GM12873 (cell line): ENCODE measurements around the gene LRGUK.

Experiments
- TF ChIP-seq, protein P1 (sequence below): IDR thresholded peaks from 2 replicates; pipeline ENCODE4 v1.5.1; 2012; ENCODE audit warnings: low read depth, mild to moderate bottlenecking, moderate library complexity, low read length, control low read depth; ENCODE audit not compliant: insufficient read depth; ENCODE audit errors: missing control alignments

Gene LRGUK

GRCh38 chr7:134108802-134109201, 18.3 kb upstream of the LRGUK start:
- TF ChIP-seq, protein P1, sequence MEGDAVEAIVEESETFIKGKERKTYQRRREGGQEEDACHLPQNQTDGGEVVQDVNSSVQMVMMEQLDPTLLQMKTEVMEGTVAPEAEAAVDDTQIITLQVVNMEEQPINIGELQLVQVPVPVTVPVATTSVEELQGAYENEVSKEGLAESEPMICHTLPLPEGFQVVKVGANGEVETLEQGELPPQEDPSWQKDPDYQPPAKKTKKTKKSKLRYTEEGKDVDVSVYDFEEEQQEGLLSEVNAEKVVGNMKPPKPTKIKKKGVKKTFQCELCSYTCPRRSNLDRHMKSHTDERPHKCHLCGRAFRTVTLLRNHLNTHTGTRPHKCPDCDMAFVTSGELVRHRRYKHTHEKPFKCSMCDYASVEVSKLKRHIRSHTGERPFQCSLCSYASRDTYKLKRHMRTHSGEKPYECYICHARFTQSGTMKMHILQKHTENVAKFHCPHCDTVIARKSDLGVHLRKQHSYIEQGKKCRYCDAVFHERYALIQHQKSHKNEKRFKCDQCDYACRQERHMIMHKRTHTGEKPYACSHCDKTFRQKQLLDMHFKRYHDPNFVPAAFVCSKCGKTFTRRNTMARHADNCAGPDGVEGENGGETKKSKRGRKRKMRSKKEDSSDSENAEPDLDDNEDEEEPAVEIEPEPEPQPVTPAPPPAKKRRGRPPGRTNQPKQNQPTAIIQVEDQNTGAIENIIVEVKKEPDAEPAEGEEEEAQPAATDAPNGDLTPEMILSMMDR, result no peak

DNA sequence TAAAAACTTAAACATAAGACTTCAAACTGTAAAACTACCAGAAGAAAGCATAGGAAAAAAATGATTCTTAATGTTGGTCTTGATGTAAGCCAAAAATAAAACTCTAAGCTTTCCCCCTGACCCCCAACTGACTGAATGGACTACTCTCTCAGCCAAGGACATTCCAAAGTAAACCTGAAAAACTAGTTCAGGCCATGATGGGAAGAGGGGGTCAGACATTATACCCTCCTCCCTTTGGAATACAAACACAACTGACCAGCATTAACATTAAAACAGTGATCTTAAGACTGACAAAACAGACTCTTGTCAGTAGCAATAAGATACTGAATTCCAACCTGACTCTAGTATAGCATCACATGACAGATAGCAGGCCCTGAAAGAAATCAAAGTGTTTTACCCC, 13.5 kb upstream of the LRGUK start:
- TF ChIP-seq, protein P1, result no peak

- TF ChIP-seq, protein P1, result no peak
Observed at GRCh38 chr7:134114992-134115391, 12.1 kb upstream of the LRGUK start.

- TF ChIP-seq, protein P1, result no peak
Observed at GRCh38 chr7:134120405-134120804, 6.7 kb upstream of the LRGUK start.

GRCh38 chr7:134121632-134122139, 5.5 kb upstream of the LRGUK start:
- TF ChIP-seq, protein P1, result no peak

DNA sequence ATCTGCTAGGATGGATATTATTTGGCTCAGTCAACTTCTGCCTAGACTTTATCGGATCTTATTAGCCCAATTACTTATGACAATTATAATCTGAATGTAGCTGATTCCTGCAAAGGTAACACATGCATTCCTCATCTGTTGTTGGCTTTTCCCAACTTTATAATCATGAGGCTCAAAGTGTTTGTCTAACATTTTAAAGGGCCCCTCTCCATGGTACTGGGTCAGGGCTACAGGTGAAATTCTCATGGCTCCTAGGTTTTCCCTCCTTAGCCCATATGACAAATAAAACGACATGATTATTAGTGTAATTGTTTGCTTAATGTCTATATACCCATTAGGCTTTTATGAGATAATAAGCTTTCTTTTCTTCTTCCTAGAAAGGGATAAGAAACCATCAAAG, 4.2 kb upstream of the LRGUK start:
- TF ChIP-seq, protein P1, result no peak

DNA sequence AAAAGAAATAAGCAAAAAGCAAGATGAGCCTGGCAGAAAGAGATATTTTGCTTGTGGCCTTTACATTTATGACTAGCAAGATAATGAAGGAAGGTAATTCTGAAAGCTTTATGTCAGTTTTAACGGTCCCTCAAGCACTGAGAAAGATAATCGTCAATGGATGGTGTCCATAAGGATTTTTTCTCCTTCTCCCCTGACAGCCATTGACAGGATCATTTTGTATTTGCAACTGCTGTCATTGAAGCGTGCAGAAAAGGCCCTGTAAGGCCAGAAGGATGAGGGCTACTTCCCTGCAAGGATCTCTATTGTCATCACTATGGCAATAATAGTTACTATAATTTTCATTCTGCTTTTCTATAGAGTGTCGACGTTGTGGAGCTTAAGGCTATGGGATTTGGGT, 994 bp upstream of the LRGUK start:
- TF ChIP-seq, protein P1, result no peak

DNA sequence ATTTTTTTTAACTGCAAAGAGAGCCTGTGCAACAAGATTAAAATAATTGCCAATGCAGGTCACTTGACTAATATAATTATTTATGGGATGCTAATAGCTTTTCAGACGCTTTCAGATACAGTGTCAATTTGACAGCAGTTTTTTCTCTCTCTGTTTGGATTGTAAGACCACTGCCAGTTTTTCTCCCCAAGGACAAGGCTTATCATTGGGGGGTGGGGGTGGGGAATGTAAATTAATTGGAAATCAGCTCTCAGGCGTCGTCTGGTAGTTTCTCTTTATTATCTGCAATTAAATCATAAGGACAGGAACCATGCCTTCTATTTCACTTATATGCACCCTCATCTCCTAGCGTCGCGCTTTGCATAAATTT, 559 bp upstream of the LRGUK start:
- TF ChIP-seq, protein P1, result no peak
